PC-3 (cell line): ENCODE data around the gene ZYX. TPM values are rescaled to one million over a fixed set of nuclear protein-coding genes. Genes with fewer than 3 reads are reported as not detected.

Experiments
- ATAC-seq: fragments of 200-7000 bp; cut with Tn5 transposase; 2 replicates; pipeline ENCODE4 v1.9.1; 2020; ENCODE audit warnings: mild to moderate bottlenecking, moderate library complexity
- BruUV-seq: library from RNA; stranded (reverse); fragments of 400-500 nt; replicated peaks from 2 replicates; lab custom pipeline; 2021; lab: Mats Ljungman, UMichigan
- CTCF ChIA-PET: fragments of 300-600 bp; sonication (Branson Sonifier 250); formaldehyde crosslinking; loops from one replicate; lab custom pipeline; 2022; ENCODE audit warnings: antibody characterized with exemption; lab: Charles Lee
- POLR2A ChIA-PET: fragments of 300-600 bp; sonication (Branson Sonifier 250); formaldehyde crosslinking; loops from one replicate; lab custom pipeline; 2022; ENCODE audit warnings: antibody characterized with exemption; ENCODE audit not compliant: unreplicated experiment; lab: Charles Lee
- DNase-seq: peaks from one replicate; pipeline ENCODE4 v3.0.0-alpha.2; 2015
- H2AFZ ChIP-seq: fragments of 300-600 bp; sonication (generic); 2 replicates; pipeline ENCODE4 v1.6.0; 2016; ENCODE audit warnings: antibody characterized with exemption, low read length
- H3F3A ChIP-seq: fragments of 300-600 bp; sonication (generic); one replicate; pipeline ENCODE4 v1.6.0; 2017; ENCODE audit warnings: antibody characterized with exemption, low read length, control low read depth, mild to moderate bottlenecking; ENCODE audit not compliant: unreplicated experiment
- H3K27ac ChIP-seq: fragments of 300-600 bp; sonication (generic); 2 replicates; pipeline ENCODE4 v1.5.1; 2016; ENCODE audit warnings: mild to moderate bottlenecking, low read length
- H3K27me3 ChIP-seq: fragments of 300-600 bp; sonication (generic); 2 replicates; pipeline ENCODE4 v1.6.1; 2016; ENCODE audit warnings: low read length, mixed read lengths
- H3K36me3 ChIP-seq: fragments of 300-600 bp; sonication (generic); 2 replicates; pipeline ENCODE4 v1.6.1; 2016; ENCODE audit warnings: low read depth, mixed run types, low read length, mixed read lengths
- H3K4me1 ChIP-seq: fragments of 300-600 bp; sonication (generic); 2 replicates; pipeline ENCODE4 v1.5.1; 2016; ENCODE audit warnings: low read length; ENCODE audit not compliant: insufficient read depth
- H3K4me2 ChIP-seq: fragments of 300-600 bp; sonication (generic); 2 replicates; pipeline ENCODE4 v1.6.0; 2016; ENCODE audit warnings: low read length
- H3K4me3 ChIP-seq: fragments of 300-600 bp; sonication (generic); 2 replicates; pipeline ENCODE4 v1.5.1; 2016; ENCODE audit warnings: mild to moderate bottlenecking, low read length, mixed read lengths
- H3K79me2 ChIP-seq: fragments of 300-600 bp; sonication (generic); 2 replicates; pipeline ENCODE4 v1.6.1; 2017; ENCODE audit warnings: low read length, mixed read lengths
- H3K9ac ChIP-seq: fragments of 300-600 bp; sonication (generic); 2 replicates; pipeline ENCODE4 v1.6.0; 2016; ENCODE audit warnings: mild to moderate bottlenecking, low read length
- H3K9me2 ChIP-seq: fragments of 300-600 bp; sonication (generic); replicated peaks from 2 replicates; pipeline ENCODE4 v1.6.1; 2016; ENCODE audit warnings: mixed run types, low read length, mixed read lengths
- H3K9me3 ChIP-seq: fragments of 300-600 bp; sonication (generic); 2 replicates; pipeline ENCODE4 v1.6.1; 2016; ENCODE audit warnings: low read length, mixed read lengths
- H4K20me1 ChIP-seq: fragments of 300-600 bp; sonication (generic); 2 replicates; pipeline ENCODE4 v1.6.1; 2016; ENCODE audit warnings: low read length, mixed read lengths
- CTCF ChIP-seq: fragments of 300-600 bp; sonication (generic); conservative IDR thresholded peaks from 2 replicates; pipeline ENCODE4 v1.5.1; 2017; ENCODE audit warnings: antibody characterized with exemption, low read depth, mild to moderate bottlenecking, low read length
- EZH2 ChIP-seq: fragments of 300-600 bp; sonication (generic); IDR thresholded peaks from one replicate; pipeline ENCODE4 v1.6.1; 2017; ENCODE audit warnings: antibody characterized with exemption, mild to moderate bottlenecking, low read length; ENCODE audit not compliant: unreplicated experiment
- EZH2phosphoT487 ChIP-seq: fragments of 300-600 bp; sonication (generic); IDR thresholded peaks from 2 replicates; pipeline ENCODE4 v1.6.1; 2018; ENCODE audit warnings: mild to moderate bottlenecking, antibody characterized with exemption, low read length, borderline replicate concordance
- intact Hi-C: fragments of 100-400 bp; cut with micrococcal nuclease; formaldehyde crosslinking; loops from 2 replicates; pipeline ENCODE4 v1.9.0; 2023
- total RNA-seq: library from RNA; depleted of rRNA; stranded (reverse); fragments of >200 nt; gene quantifications from 2 replicates; pipeline ENCODE4 v1.2.3, GENCODE V29; 2014

ZYX gene
- total RNA-seq, 1 experiment from 2014 or later: 108 TPM

- ChIA-PET POLR2A (interaction anchor here (0.6 kb wide), 1 partner anchor 9 kb away, joined by 9 read pairs; no protein-coding TSS in a partner anchor), CTCF (no interaction called here)
- no TSS peak for BruUV-seq
- Histone ChIP-seq H3K9me2 (no peaks in the 10 kb centered on the region), H3K4me2 (peak overlapping the region; percentile 100), H3K9me3 (no peaks in the 10 kb centered on the region), H4K20me1 (peaks cover 56% of the 10 kb centered on the region), H3K9ac (no peak overlapping the region), H3K4me1 (peaks cover 46% of the 10 kb centered on the region), H3K4me3 (peak overlapping the region; percentile 96), H3K79me2 (peaks cover 85% of the 10 kb centered on the region), H3F3A (no peaks in the 10 kb centered on the region), H3K27ac (no peak overlapping the region), H2AFZ (no peak overlapping the region), H3K27me3 (no peaks in the 10 kb centered on the region), H3K36me3 (peaks cover 17% of the 10 kb centered on the region; the same call in 1 of the 2 replicates)
- no peak for TF ChIP-seq EZH2
- no peak for TF ChIP-seq CTCF
- no peak for TF ChIP-seq EZH2phosphoT487
- intact Hi-C loops: loop anchor here (5.0 kb wide), 1 partner anchor 34 kb away; no protein-coding TSS in a partner anchor
- no peak for ATAC-seq
- no peak for DNase-seq
Measured at GRCh38 chr7:143383642-143383957, 2.5 kb downstream of the ZYX start.

DNA sequence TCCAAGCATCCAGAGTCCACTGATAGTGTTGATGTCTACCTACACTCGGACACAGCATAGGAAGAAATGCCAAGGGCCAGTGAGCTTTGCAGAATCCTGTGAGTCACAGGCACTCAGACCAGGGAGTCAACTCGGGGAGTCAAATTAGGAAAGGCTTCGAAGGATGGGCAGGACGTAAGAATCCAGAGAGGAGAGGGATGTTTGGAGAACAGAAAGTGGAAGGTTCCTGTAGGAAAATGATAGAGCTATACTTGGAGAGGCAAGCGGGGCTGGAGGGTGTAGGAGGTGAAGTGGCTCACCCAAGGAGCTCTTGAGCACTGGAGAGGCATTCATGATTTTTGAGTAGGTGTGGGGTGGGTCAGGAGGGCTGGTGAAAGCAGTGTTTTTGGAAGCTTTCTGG lies 3.0 kb downstream of the ZYX start:
- no peak overlapping the region for H2AFZ ChIP-seq
- intact Hi-C loops: loop anchor here (5.0 kb wide), 1 partner anchor 33 kb away; no protein-coding TSS in a partner anchor
- H3K79me2 ChIP-seq: peaks cover 80% of the 10 kb centered on the region
- H3K4me1 ChIP-seq: peaks cover 40% of the 10 kb centered on the region
- ATAC-seq (no peak), DNase-seq (no peak)
- no peaks in the 10 kb centered on the region for H3K9me3 ChIP-seq
- TF ChIP-seq EZH2: no peak
- no peak for TF ChIP-seq EZH2phosphoT487
- TF ChIP-seq CTCF: no peak
- CTCF ChIA-PET: no interaction called here
- no peak overlapping the region for H3K9ac ChIP-seq
- POLR2A ChIA-PET: interaction anchor here (0.6 kb wide), 1 partner anchor 8 kb away, joined by 9 read pairs; no protein-coding TSS in a partner anchor
- H4K20me1 ChIP-seq: peaks cover 56% of the 10 kb centered on the region
- no peaks in the 10 kb centered on the region for H3K9me2 ChIP-seq
- H3F3A ChIP-seq: no peaks in the 10 kb centered on the region
- peak overlapping the region; percentile 96 for H3K4me3 ChIP-seq
- BruUV-seq: no TSS peak
- peaks cover 20% of the 10 kb centered on the region for H3K36me3 ChIP-seq
- H3K27ac ChIP-seq: no peak overlapping the region
- H3K4me2 ChIP-seq: peak overlapping the region; percentile 100
- H3K27me3 ChIP-seq: no peaks in the 10 kb centered on the region
